Rectal smooth muscle tissue (tissue), 1 donor: ENCODE measurements around the gene COMT.

Experiments used
- H3K27ac ChIP-seq: one replicate; pipeline ENCODE4 v1.7.0; 2013; ENCODE audit warnings: low read depth, low read length, inconsistent platforms
- H3K27me3 ChIP-seq: one replicate; pipeline ENCODE4 v1.7.0; 2013; ENCODE audit warnings: low read length; ENCODE audit not compliant: control insufficient read depth, insufficient read depth
- H3K36me3 ChIP-seq: one replicate; pipeline ENCODE4 v1.7.0; 2013; ENCODE audit warnings: low read length; ENCODE audit not compliant: control insufficient read depth, insufficient read depth
- H3K4me1 ChIP-seq: one replicate; pipeline ENCODE4 v1.7.0; 2013; ENCODE audit warnings: low read length; ENCODE audit not compliant: control insufficient read depth, insufficient read depth
- H3K4me3 ChIP-seq: one replicate; pipeline ENCODE4 v1.7.0; 2013; ENCODE audit warnings: low read length
- H3K9ac ChIP-seq: one replicate; pipeline ENCODE4 v1.7.0; 2013; ENCODE audit warnings: low read length

Gene COMT

GRCh38 chr22:19912271-19912999 lies 29.1 kb upstream of the COMT start:
- Histone ChIP-seq H3K36me3 (peaks cover 18% of the 10 kb centered on the region), H3K4me3 (no peak overlapping the region), H3K27ac (no peak overlapping the region), H3K9ac (no peak overlapping the region), H3K4me1 (no peaks in the 10 kb centered on the region), H3K27me3 (no peaks in the 10 kb centered on the region)

GRCh38 chr22:19913337-19913936 lies 28.1 kb upstream of the COMT start:
- Histone ChIP-seq H3K4me3 (no peak overlapping the region), H3K27me3 (no peaks in the 10 kb centered on the region), H3K27ac (no peak overlapping the region), H3K36me3 (peaks cover 25% of the 10 kb centered on the region), H3K9ac (no peak overlapping the region), H3K4me1 (no peaks in the 10 kb centered on the region)

GRCh38 chr22:19914201-19914943 lies 27.2 kb upstream of the COMT start:
- Histone ChIP-seq H3K4me1 (no peaks in the 10 kb centered on the region), H3K36me3 (peaks cover 25% of the 10 kb centered on the region), H3K4me3 (no peak overlapping the region), H3K27me3 (no peaks in the 10 kb centered on the region), H3K9ac (no peak overlapping the region), H3K27ac (no peak overlapping the region)

- H3K4me1 ChIP-seq: no peaks in the 10 kb centered on the region
- no peak overlapping the region for H3K27ac ChIP-seq
- H3K36me3 ChIP-seq: peaks cover 25% of the 10 kb centered on the region
Observed at GRCh38 chr22:19915287-19915954, 26.2 kb upstream of the COMT start.

GRCh38 chr22:19916006-19916405 lies 25.6 kb upstream of the COMT start:
- H3K9ac ChIP-seq: no peak overlapping the region
- H3K36me3 ChIP-seq: peaks cover 25% of the 10 kb centered on the region
- no peak overlapping the region for H3K4me3 ChIP-seq

More at GRCh38 chr22:19915287-19915954, 26.2 kb upstream of the COMT start:
- Histone ChIP-seq H3K9ac (no peak overlapping the region), H3K27me3 (no peaks in the 10 kb centered on the region), H3K4me3 (no peak overlapping the region)

GRCh38 chr22:19916941-19917340 lies 24.6 kb upstream of the COMT start:
- Histone ChIP-seq H3K4me3 (no peak overlapping the region), H3K27me3 (no peaks in the 10 kb centered on the region), H3K36me3 (peaks cover 25% of the 10 kb centered on the region), H3K27ac (no peak overlapping the region), H3K9ac (no peak overlapping the region), H3K4me1 (no peaks in the 10 kb centered on the region)

More at GRCh38 chr22:19916006-19916405, 25.6 kb upstream of the COMT start:
- Histone ChIP-seq H3K27ac (no peak overlapping the region), H3K27me3 (no peaks in the 10 kb centered on the region), H3K4me1 (no peaks in the 10 kb centered on the region)

- Histone ChIP-seq H3K9ac (no peak overlapping the region), H3K4me1 (no peaks in the 10 kb centered on the region), H3K27me3 (no peaks in the 10 kb centered on the region), H3K27ac (no peak overlapping the region), H3K4me3 (no peak overlapping the region), H3K36me3 (peaks cover 25% of the 10 kb centered on the region)
Observed at GRCh38 chr22:19917389-19918138, 24.0 kb upstream of the COMT start.

- no peak overlapping the region for H3K27ac ChIP-seq
- no peaks in the 10 kb centered on the region for H3K4me1 ChIP-seq
- H3K4me3 ChIP-seq: no peak overlapping the region
- peaks cover 25% of the 10 kb centered on the region for H3K36me3 ChIP-seq
- H3K27me3 ChIP-seq: no peaks in the 10 kb centered on the region
- H3K9ac ChIP-seq: no peak overlapping the region
Observed at GRCh38 chr22:19918332-19919106, 23.1 kb upstream of the COMT start.

GRCh38 chr22:19919701-19920363 lies 21.7 kb upstream of the COMT start:
- H3K9ac ChIP-seq: no peak overlapping the region
- no peaks in the 10 kb centered on the region for H3K4me1 ChIP-seq
- no peak overlapping the region for H3K4me3 ChIP-seq
- no peak overlapping the region for H3K27ac ChIP-seq
- no peaks in the 10 kb centered on the region for H3K27me3 ChIP-seq
- peaks cover 19% of the 10 kb centered on the region for H3K36me3 ChIP-seq

- Histone ChIP-seq H3K27me3 (no peaks in the 10 kb centered on the region), H3K36me3 (peaks cover 8% of the 10 kb centered on the region), H3K9ac (no peak overlapping the region), H3K4me3 (no peak overlapping the region), H3K27ac (no peak overlapping the region), H3K4me1 (no peaks in the 10 kb centered on the region)
Observed at GRCh38 chr22:19921544-19922081, 20.0 kb upstream of the COMT start.
